Natural killer cell (primary cell): ENCODE data around the gene FOXE1. TPM values are rescaled to one million over a fixed set of nuclear protein-coding genes. Genes with fewer than 3 reads are reported as not detected.
A peak's percentile ranks its signal among the peaks of the same experiment; 100 is the strongest.

Source experiments
- ATAC-seq, 3 donors: fragments of 150-1000 bp in 2 of 3; fragments of 200-7000 bp in 1 of 3; cut with Tn5 transposase; 1 replicate in 1 of 3; 2 replicates in 2 of 3; pipeline ENCODE4 v1.10.0; 2021; ENCODE audit warnings: mild to moderate bottlenecking in 2 of 3, moderate library complexity in 2 of 3
- DNase-seq, 2 donors: peaks; one replicate each; pipeline versions ENCODE4 v3.0.0 to v3.0.0-alpha.2; 2013 to 2021; ENCODE audit warnings: mixed read lengths in 1 of 2
- H3K27ac ChIP-seq: one replicate; pipeline ENCODE4 v1.5.1; 2013; ENCODE audit warnings: mild to moderate bottlenecking, low read length
- H3K27me3 ChIP-seq: one replicate; pipeline ENCODE4 v1.6.1; 2013; ENCODE audit warnings: low read length; ENCODE audit not compliant: control insufficient read depth, insufficient read depth
- H3K36me3 ChIP-seq: one replicate; pipeline ENCODE4 v1.6.1; 2013; ENCODE audit warnings: low read length; ENCODE audit not compliant: control insufficient read depth, insufficient read depth
- H3K4me1 ChIP-seq: one replicate; pipeline ENCODE4 v1.6.1; 2013; ENCODE audit warnings: low read length; ENCODE audit not compliant: control insufficient read depth, insufficient read depth
- H3K4me3 ChIP-seq: one replicate; pipeline ENCODE4 v1.5.1; 2013; ENCODE audit warnings: low read length
- H3K9me3 ChIP-seq: one replicate; pipeline ENCODE4 v1.6.1; 2013; ENCODE audit warnings: low read length; ENCODE audit not compliant: control insufficient read depth, insufficient read depth
- H3K27ac Mint-ChIP-seq, 2 donors: one replicate each; pipeline ENCODE4 v1.8.0; 2022; ENCODE audit warnings: mild to moderate bottlenecking in 2 of 2, mixed read lengths in 2 of 2, moderate library complexity in 1 of 2
- H3K27me3 Mint-ChIP-seq, 2 donors: one replicate each; pipeline ENCODE4 v1.8.0; 2022; ENCODE audit warnings: low read depth in 2 of 2, mixed read lengths in 2 of 2
- H3K36me3 Mint-ChIP-seq: one replicate; pipeline ENCODE4 v1.8.0; 2022; ENCODE audit warnings: mixed read lengths
- H3K4me1 Mint-ChIP-seq, 2 donors: one replicate each; pipeline ENCODE4 v1.8.0; 2022; ENCODE audit warnings: mixed read lengths in 2 of 2
- H3K4me3 Mint-ChIP-seq: one replicate; pipeline ENCODE4 v1.8.0; 2022; ENCODE audit warnings: mild to moderate bottlenecking, moderate library complexity, mixed read lengths
- H3K9me3 Mint-ChIP-seq, 2 donors: one replicate each; pipeline ENCODE4 v1.8.0; 2022; ENCODE audit warnings: mixed read lengths in 2 of 2
- WGBS: methylation state at CpG from one replicate; pipeline ENCODE4 v1.1.7; 2013; ENCODE audit warnings: missing lambda C conversion rate; ENCODE audit not compliant: insufficient coverage; 5-methylcytosine and 5-hydroxymethylcytosine counted together
- intact Hi-C: fragments of 100-400 bp; cut with micrococcal nuclease; formaldehyde crosslinking; loops from one replicate; pipeline ENCODE4 v1.14.2; 2022
- total RNA-seq, 4 donors: library from RNA; stranded (reverse); fragments of 120-200 nt in 1 of 4; gene quantifications; one replicate each; pipeline versions ENCODE4 v1.2.3 to v1.2.4, GENCODE V29; 2013 to 2022
- TF ChIP-seq, protein P1 (sequence below): fragments of 200-600 bp; IDR thresholded peaks from one replicate; pipeline ENCODE4 v1.8.0; 2022; ENCODE audit warnings: antibody characterized with exemption

FOXE1 gene
- total RNA-seq, 3 donors from 2014 or later (not counting 1 experiment from before 2014, with no cell fraction given), result not detected

DNA sequence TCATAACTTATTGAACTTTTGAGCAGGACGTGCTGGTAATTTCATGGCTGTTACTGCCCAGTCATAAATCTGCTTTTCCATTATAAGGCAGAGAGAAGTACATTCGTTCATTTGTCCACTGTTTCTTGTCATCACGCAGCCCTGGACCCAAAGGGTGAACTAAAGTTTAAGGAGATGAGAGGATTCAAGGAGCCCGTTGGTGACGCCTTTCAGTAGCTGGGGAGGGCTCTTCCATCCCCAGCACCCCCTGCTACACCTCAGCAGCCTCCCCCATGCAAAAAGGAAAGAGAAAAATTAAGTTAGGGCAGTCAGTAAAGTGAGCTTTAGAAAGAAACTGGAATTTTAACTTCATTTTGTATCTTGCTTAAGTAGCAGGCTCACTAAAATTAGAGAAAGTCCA is 2.9 kb downstream of the FOXE1 start:
- WGBS, result 10% methylated on average over 2 of the region's 5 CpGs
- H3K9me3 ChIP-seq, result no peaks in the 10 kb centered on the region
- H3K4me3 Mint-ChIP-seq, result no peak overlapping the region

DNA sequence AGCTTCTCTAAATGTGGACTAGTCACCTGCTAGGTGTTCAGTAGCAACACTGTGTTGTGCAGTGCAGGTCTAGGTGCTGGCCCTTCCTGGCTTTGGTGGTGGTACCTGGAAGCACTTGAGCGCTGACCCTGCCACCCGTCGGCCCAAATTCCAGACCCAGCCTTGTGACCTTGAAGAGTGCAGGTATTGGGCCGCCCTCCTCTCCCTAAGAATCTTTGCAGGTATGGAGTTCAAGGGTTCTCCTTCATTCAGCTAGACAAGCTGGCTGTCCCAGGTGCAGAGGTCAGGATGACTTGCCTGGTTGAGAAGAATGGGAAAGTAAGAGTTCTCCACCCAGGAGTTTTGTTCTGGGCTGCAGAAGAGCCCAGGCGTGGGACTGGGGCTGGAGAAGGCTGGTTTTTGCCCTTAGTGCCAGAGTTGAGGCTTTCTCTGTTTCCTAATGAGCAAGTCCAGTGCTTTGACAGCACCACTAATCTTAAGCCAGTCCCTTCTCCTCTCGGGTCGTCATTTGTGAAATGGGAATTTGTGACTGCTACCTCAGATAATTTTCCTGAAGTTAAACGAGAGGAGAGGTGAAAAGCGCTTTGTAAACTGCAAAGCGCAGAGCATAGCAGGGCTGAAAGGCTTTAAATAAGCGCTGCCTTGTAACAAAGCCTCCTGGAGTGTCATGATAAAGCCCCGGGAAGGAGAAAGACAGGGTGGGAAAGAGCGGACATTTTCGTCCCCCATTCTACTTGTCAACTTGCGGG is 4.0 kb downstream of the FOXE1 start:
- H3K4me1 ChIP-seq, result peaks cover 22% of the 10 kb centered on the region
- H3K4me3 Mint-ChIP-seq, result no peak overlapping the region
- DNase-seq (no peak), ATAC-seq (no peak)
- peaks cover 55% of the 10 kb centered on the region for H3K27me3 ChIP-seq
- no peaks in the 10 kb centered on the region for H3K9me3 ChIP-seq
- no peaks in the 10 kb centered on the region for H3K9me3 Mint-ChIP-seq
- 20% methylated on average over 15 of the region's 15 CpGs for WGBS
- no peak overlapping the region for H3K4me3 ChIP-seq
- no peaks in the 10 kb centered on the region for H3K36me3 Mint-ChIP-seq
- peaks cover 66% of the 10 kb centered on the region in 2 donors for H3K27me3 Mint-ChIP-seq
- intact Hi-C loops, result no loop called here
- no peak overlapping the region for H3K27ac ChIP-seq
- no peaks in the 10 kb centered on the region for H3K36me3 ChIP-seq
- peaks cover 0 to 13% of the 10 kb centered on the region in 2 donors for H3K4me1 Mint-ChIP-seq
- no peak overlapping the region for H3K27ac Mint-ChIP-seq
- TF ChIP-seq, protein P1, sequence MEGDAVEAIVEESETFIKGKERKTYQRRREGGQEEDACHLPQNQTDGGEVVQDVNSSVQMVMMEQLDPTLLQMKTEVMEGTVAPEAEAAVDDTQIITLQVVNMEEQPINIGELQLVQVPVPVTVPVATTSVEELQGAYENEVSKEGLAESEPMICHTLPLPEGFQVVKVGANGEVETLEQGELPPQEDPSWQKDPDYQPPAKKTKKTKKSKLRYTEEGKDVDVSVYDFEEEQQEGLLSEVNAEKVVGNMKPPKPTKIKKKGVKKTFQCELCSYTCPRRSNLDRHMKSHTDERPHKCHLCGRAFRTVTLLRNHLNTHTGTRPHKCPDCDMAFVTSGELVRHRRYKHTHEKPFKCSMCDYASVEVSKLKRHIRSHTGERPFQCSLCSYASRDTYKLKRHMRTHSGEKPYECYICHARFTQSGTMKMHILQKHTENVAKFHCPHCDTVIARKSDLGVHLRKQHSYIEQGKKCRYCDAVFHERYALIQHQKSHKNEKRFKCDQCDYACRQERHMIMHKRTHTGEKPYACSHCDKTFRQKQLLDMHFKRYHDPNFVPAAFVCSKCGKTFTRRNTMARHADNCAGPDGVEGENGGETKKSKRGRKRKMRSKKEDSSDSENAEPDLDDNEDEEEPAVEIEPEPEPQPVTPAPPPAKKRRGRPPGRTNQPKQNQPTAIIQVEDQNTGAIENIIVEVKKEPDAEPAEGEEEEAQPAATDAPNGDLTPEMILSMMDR, result no peak

More for the DNA sequence above, 2.9 kb downstream of the FOXE1 start:
- no peaks in the 10 kb centered on the region for H3K9me3 Mint-ChIP-seq
- Histone ChIP-seq H3K4me3 (no peak overlapping the region), H3K4me1 (peaks cover 25% of the 10 kb centered on the region), H3K27ac (no peak overlapping the region), H3K27me3 (peaks cover 63% of the 10 kb centered on the region), H3K36me3 (no peaks in the 10 kb centered on the region)
- ATAC-seq (no peak), DNase-seq (no peak)
- peaks cover 0 to 13% of the 10 kb centered on the region in 2 donors for H3K4me1 Mint-ChIP-seq
- intact Hi-C loops, result no loop called here
- TF ChIP-seq, protein P1, result no peak
- no peaks in the 10 kb centered on the region for H3K36me3 Mint-ChIP-seq
- H3K27ac Mint-ChIP-seq, result no peak overlapping the region
- H3K27me3 Mint-ChIP-seq, result peaks cover 59% of the 10 kb centered on the region in 2 donors

DNA sequence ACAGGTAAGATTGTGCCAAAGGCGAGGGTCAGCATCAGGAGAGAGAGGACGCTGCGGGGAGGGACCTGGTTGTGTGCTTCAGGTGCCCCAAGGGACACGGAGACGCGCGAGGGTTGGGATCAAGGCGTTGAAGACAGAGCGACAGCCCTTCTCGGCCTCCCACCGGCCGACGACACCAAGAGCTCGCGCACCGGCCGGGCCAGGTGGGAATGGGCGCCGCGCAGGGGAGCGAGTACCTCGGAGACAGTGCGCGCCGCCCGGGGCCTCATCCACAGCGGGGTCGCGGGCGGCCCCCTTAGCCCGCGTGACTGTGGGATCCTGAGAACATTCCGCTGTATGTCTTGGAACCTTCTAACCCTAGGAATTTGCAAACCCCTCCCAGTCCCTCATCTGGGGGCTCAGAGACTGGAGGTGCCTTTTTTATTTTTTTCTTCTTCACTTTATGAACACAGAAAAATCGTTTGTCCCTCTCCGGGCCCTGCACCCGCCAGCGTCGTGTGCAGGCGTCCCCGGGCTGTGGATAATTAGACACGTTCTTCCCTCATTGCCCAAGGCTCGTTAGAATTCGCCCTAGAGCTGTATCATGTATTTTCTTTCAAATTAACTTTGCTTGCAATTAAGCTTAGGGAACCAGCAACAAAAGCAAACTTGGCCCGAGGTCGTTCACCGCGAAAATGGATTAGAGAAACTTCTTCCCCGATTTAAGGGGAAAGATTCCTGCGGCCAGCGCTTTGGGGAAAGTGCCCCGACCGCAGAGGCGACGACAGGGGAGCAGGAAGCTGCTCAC is 4.8 kb downstream of the FOXE1 start:
- no peak overlapping the region for H3K27ac Mint-ChIP-seq
- peaks cover 48% of the 10 kb centered on the region for H3K27me3 ChIP-seq
- 6% methylated on average over 54 of the region's 54 CpGs for WGBS

More for the DNA sequence above, 4.8 kb downstream of the FOXE1 start:
- Mint-ChIP-seq H3K36me3 (no peaks in the 10 kb centered on the region), H3K9me3 (no peaks in the 10 kb centered on the region), H3K4me3 (no peak overlapping the region), H3K27me3 (peaks cover 60 to 71% of the 10 kb centered on the region in 2 donors), H3K4me1 (peaks cover 0 to 13% of the 10 kb centered on the region in 2 donors)
- ATAC-seq (no peak), DNase-seq (peak in 1 of 2 donors; percentile 32)
- intact Hi-C loops, result no loop called here
- TF ChIP-seq, protein P1, result no peak
- no peak overlapping the region for H3K27ac ChIP-seq
- H3K9me3 ChIP-seq, result no peaks in the 10 kb centered on the region
- peaks cover 18% of the 10 kb centered on the region for H3K4me1 ChIP-seq
- no peak overlapping the region for H3K4me3 ChIP-seq
- no peaks in the 10 kb centered on the region for H3K36me3 ChIP-seq
